H9 (cell line): ENCODE measurements around the gene PPM1H. TPM values are rescaled to one million over a fixed set of nuclear protein-coding genes. Genes with fewer than 3 reads are reported as not detected.

Experiments
- DNase-seq: peaks from one replicate; pipeline ENCODE4 v3.0.0-alpha.2; 2017
- H2AFZ ChIP-seq: one replicate; pipeline ENCODE4 v1.6.1; 2013; ENCODE audit warnings: mild to moderate bottlenecking, low read length, control low read depth, moderate library complexity
- H2AK5ac ChIP-seq: 2 replicates; pipeline ENCODE4 v1.6.1; 2013; ENCODE audit warnings: low read length, control low read depth, mixed read lengths; ENCODE audit not compliant: insufficient read length
- H2BK120ac ChIP-seq: one replicate; pipeline ENCODE4 v1.6.1; 2013; ENCODE audit warnings: low read depth, mild to moderate bottlenecking, low read length, control low read depth, inconsistent platforms; ENCODE audit not compliant: poor library complexity, severe bottlenecking
- H2BK12ac ChIP-seq: 2 replicates; pipeline ENCODE4 v1.6.1; 2013; ENCODE audit warnings: low read length, control low read depth, mixed read lengths, low read depth; ENCODE audit not compliant: insufficient read length
- H2BK15ac ChIP-seq: 2 replicates; pipeline ENCODE4 v1.6.1; 2013; ENCODE audit warnings: low read depth, low read length, control low read depth
- H2BK20ac ChIP-seq: one replicate; pipeline ENCODE4 v1.6.1; 2013; ENCODE audit warnings: low read depth, mild to moderate bottlenecking, low read length, control low read depth, inconsistent platforms; ENCODE audit not compliant: poor library complexity, severe bottlenecking
- H2BK5ac ChIP-seq: 2 replicates; pipeline ENCODE4 v1.6.1; 2013; ENCODE audit warnings: low read length, control low read depth, mixed read lengths; ENCODE audit not compliant: insufficient read length
- H3K14ac ChIP-seq: 2 replicates; pipeline ENCODE4 v1.6.1; 2013; ENCODE audit warnings: low read length, control low read depth; ENCODE audit not compliant: insufficient read depth
- H3K18ac ChIP-seq: 2 replicates; pipeline ENCODE4 v1.6.1; 2013; ENCODE audit warnings: low read depth, mild to moderate bottlenecking, mixed read lengths, low read length, control low read depth; ENCODE audit not compliant: insufficient read length
- H3K23ac ChIP-seq: 2 replicates; pipeline ENCODE4 v1.6.1; 2013; ENCODE audit warnings: low read length, control low read depth, mixed read lengths, low read depth; ENCODE audit not compliant: insufficient read length
- H3K23me2 ChIP-seq: 2 replicates; pipeline ENCODE4 v1.6.1; 2013; ENCODE audit warnings: low read depth, mild to moderate bottlenecking, mixed read lengths, low read length, control low read depth; ENCODE audit not compliant: insufficient read length, poor library complexity, severe bottlenecking
- H3K27ac ChIP-seq: 2 replicates; pipeline ENCODE4 v1.5.1; 2013; ENCODE audit warnings: low read length, control low read depth, mixed read lengths, low read depth; ENCODE audit not compliant: insufficient read length
- H3K27me3 ChIP-seq: 2 replicates; pipeline ENCODE4 v1.6.1; 2013; ENCODE audit warnings: low read length, control low read depth, inconsistent platforms; ENCODE audit not compliant: insufficient read depth
- H3K4ac ChIP-seq: 2 replicates; pipeline ENCODE4 v1.6.1; 2013; ENCODE audit warnings: low read depth, mild to moderate bottlenecking, control low read depth, inconsistent platforms, low read length, moderate library complexity
- H3K4me1 ChIP-seq: 2 replicates; pipeline ENCODE4 v1.6.1; 2013; ENCODE audit warnings: low read length, control low read depth, inconsistent platforms; ENCODE audit not compliant: insufficient read depth
- H3K4me2 ChIP-seq: 2 replicates; pipeline ENCODE4 v1.6.1; 2013; ENCODE audit warnings: low read length, control low read depth, mixed read lengths; ENCODE audit not compliant: insufficient read length, insufficient read depth
- H3K56ac ChIP-seq: 2 replicates; pipeline ENCODE4 v1.6.1; 2013; ENCODE audit warnings: low read depth, mild to moderate bottlenecking, mixed read lengths, low read length, control low read depth; ENCODE audit not compliant: insufficient read length
- H3K79me1 ChIP-seq: 2 replicates; pipeline ENCODE4 v1.6.1; 2013; ENCODE audit warnings: low read depth, mild to moderate bottlenecking, moderate library complexity, low read length, control low read depth, inconsistent platforms; ENCODE audit not compliant: insufficient read depth, poor library complexity, severe bottlenecking
- H3K79me2 ChIP-seq: 2 replicates; pipeline ENCODE4 v1.6.1; 2013; ENCODE audit warnings: low read length, control low read depth, inconsistent platforms; ENCODE audit not compliant: insufficient read depth
- H3K9ac ChIP-seq: 2 replicates; pipeline ENCODE4 v1.6.1; 2013; ENCODE audit warnings: low read length, control low read depth, mixed read lengths; ENCODE audit not compliant: insufficient read length; ENCODE audit errors: extremely low read depth
- H3K9me3 ChIP-seq: one replicate; pipeline ENCODE4 v1.6.1; 2013; ENCODE audit warnings: low read depth, low read length, inconsistent platforms; ENCODE audit not compliant: control insufficient read depth
- H3T11ph ChIP-seq: one replicate; pipeline ENCODE4 v1.6.1; 2013; ENCODE audit warnings: mild to moderate bottlenecking, low read length, control low read depth, inconsistent platforms
- H4K20me1 ChIP-seq: one replicate; pipeline ENCODE4 v1.6.1; 2013; ENCODE audit not compliant: control insufficient read depth, insufficient read length, insufficient read depth
- H4K5ac ChIP-seq: 2 replicates; pipeline ENCODE4 v1.6.1; 2013; ENCODE audit warnings: low read depth, mild to moderate bottlenecking, mixed read lengths, low read length, control low read depth; ENCODE audit not compliant: insufficient read length
- H4K8ac ChIP-seq: replicated peaks from 2 replicates; pipeline ENCODE4 v1.6.1; 2013; ENCODE audit warnings: low read length, control low read depth, mixed read lengths, low read depth; ENCODE audit not compliant: insufficient read length
- H4K91ac ChIP-seq: 2 replicates; pipeline ENCODE4 v1.6.1; 2013; ENCODE audit warnings: low read depth, mild to moderate bottlenecking, moderate library complexity, mixed read lengths, low read length, control low read depth; ENCODE audit not compliant: insufficient read length
- H3K27ac Mint-ChIP-seq, 3 experiments: 2 replicates in 2 of 3; 3 replicates in 1 of 3; pipeline ENCODE4 v1.8.0; 2020 to 2021; ENCODE audit warnings: mixed read lengths in 3 of 3, mild to moderate bottlenecking in 1 of 3, moderate library complexity in 1 of 3
- H3K27me3 Mint-ChIP-seq: 2 replicates; pipeline ENCODE4 v1.8.0; 2021; ENCODE audit warnings: low read depth, mild to moderate bottlenecking, moderate library complexity, mixed read lengths
- H3K36me3 Mint-ChIP-seq, 3 experiments: 2 replicates in 2 of 3; 3 replicates in 1 of 3; pipeline ENCODE4 v1.8.0; 2020 to 2021; ENCODE audit warnings: low read depth in 3 of 3, mixed read lengths in 3 of 3; ENCODE audit not compliant: insufficient read depth in 1 of 3
- H3K4me1 Mint-ChIP-seq, 2 experiments: 2 replicates each; pipeline ENCODE4 v1.8.0; 2020; ENCODE audit warnings: mixed read lengths in 2 of 2
- H3K4me3 Mint-ChIP-seq, 2 experiments: 2 replicates in 1 of 2; 3 replicates in 1 of 2; pipeline ENCODE4 v1.8.0; 2020 to 2021; ENCODE audit warnings: mild to moderate bottlenecking in 2 of 2, mixed read lengths in 2 of 2, moderate library complexity in 1 of 2
- H3K9me3 Mint-ChIP-seq, 2 experiments: 2 replicates in 1 of 2; 3 replicates in 1 of 2; pipeline ENCODE4 v1.8.0; 2020; ENCODE audit warnings: mild to moderate bottlenecking in 2 of 2, mixed read lengths in 2 of 2, moderate library complexity in 1 of 2
- WGBS: extraction: QIAGEN DNeasy Blood & Tissue Kit; methylation state at CpG from one replicate; pipeline ENCODE4 v1.1.7; 2013; ENCODE audit warnings: missing lambda C conversion rate, low lambda C conversion rate, mixed read lengths; ENCODE audit not compliant: insufficient read length; ENCODE audit errors: extremely low coverage; 5-methylcytosine and 5-hydroxymethylcytosine counted together
- total RNA-seq: library from RNA; stranded (reverse); gene quantifications from 2 replicates; pipeline ENCODE4 v1.2.1, GENCODE V29; 2021
- TF ChIP-seq, protein P1 (sequence below): fragments of 200-600 bp; sonication (generic); conservative IDR thresholded peaks from 3 replicates; pipeline ENCODE4 v1.8.0; 2021; ENCODE audit warnings: antibody characterized with exemption, mild to moderate bottlenecking

PPM1H gene
- total RNA-seq, 1 experiment from 2014 or later = 22.1 TPM

GRCh38 chr12:62919838-62920237 is 15.1 kb downstream of the PPM1H start:
- Histone ChIP-seq H3K79me2 (no peaks in the 10 kb centered on the region; the same call in 1 of the 2 replicates), H2BK20ac (peak overlapping the region; percentile 7)

More at GRCh38 chr12:62919838-62920237, 15.1 kb downstream of the PPM1H start:
- H3T11ph ChIP-seq = no peak overlapping the region
- Mint-ChIP-seq H3K27ac (peak overlapping the region in 1 of 3 experiments; percentile 91; a peak in 2 of 7 replicates), H3K4me3 (no peak overlapping the region), H3K36me3 (peaks cover 0 to 5% (median 0%) of the 10 kb centered on the region in 3 experiments; a peak in 1 of 7 replicates), H3K9me3 (no peaks in the 10 kb centered on the region), H3K4me1 (peaks cover 42% of the 10 kb centered on the region in 2 experiments), H3K27me3 (no peaks in the 10 kb centered on the region)
- peaks cover 10% of the 10 kb centered on the region for H3K79me1 ChIP-seq
- H2BK12ac ChIP-seq = no peak overlapping the region
- H3K4me2 ChIP-seq = no peak overlapping the region
- H4K20me1 ChIP-seq = no peaks in the 10 kb centered on the region
- H3K9me3 ChIP-seq = no peaks in the 10 kb centered on the region
- TF ChIP-seq, protein P1, sequence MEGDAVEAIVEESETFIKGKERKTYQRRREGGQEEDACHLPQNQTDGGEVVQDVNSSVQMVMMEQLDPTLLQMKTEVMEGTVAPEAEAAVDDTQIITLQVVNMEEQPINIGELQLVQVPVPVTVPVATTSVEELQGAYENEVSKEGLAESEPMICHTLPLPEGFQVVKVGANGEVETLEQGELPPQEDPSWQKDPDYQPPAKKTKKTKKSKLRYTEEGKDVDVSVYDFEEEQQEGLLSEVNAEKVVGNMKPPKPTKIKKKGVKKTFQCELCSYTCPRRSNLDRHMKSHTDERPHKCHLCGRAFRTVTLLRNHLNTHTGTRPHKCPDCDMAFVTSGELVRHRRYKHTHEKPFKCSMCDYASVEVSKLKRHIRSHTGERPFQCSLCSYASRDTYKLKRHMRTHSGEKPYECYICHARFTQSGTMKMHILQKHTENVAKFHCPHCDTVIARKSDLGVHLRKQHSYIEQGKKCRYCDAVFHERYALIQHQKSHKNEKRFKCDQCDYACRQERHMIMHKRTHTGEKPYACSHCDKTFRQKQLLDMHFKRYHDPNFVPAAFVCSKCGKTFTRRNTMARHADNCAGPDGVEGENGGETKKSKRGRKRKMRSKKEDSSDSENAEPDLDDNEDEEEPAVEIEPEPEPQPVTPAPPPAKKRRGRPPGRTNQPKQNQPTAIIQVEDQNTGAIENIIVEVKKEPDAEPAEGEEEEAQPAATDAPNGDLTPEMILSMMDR = no peak
- no peak overlapping the region for H3K27ac ChIP-seq
- DNase-seq = no peak
- no peak overlapping the region for H4K5ac ChIP-seq
- H2AFZ ChIP-seq = no peak overlapping the region
- H2BK15ac ChIP-seq = no peak overlapping the region
- H3K9ac ChIP-seq = no peak overlapping the region
- no peak overlapping the region for H2AK5ac ChIP-seq
- H3K56ac ChIP-seq = no peak overlapping the region
- H2BK5ac ChIP-seq = no peak overlapping the region
- H3K18ac ChIP-seq = no peak overlapping the region
- H4K91ac ChIP-seq = no peak overlapping the region
- no peak overlapping the region for H2BK120ac ChIP-seq
- no CpG with 5 or more reads among the region's 2 CpGs for WGBS
- H4K8ac ChIP-seq = no peak overlapping the region
- H3K23ac ChIP-seq = no peak overlapping the region
- no peak overlapping the region for H3K14ac ChIP-seq
- H3K4me1 ChIP-seq = peaks cover 11% of the 10 kb centered on the region; the same call in 1 of the 2 replicates
- H3K4ac ChIP-seq = no peak overlapping the region
- H3K23me2 ChIP-seq = no peaks in the 10 kb centered on the region
- no peaks in the 10 kb centered on the region for H3K27me3 ChIP-seq
